GM21825 (cell line): ENCODE measurements around the gene SIPA1.
"Not testable (repeated sequence)": the region's sequence is repeated elsewhere in the genome, so short reads cannot be mapped to it uniquely, and the experiment has no call there.

Experiments
- ATAC-seq: cut with Tn5 transposase; IDR thresholded peaks from one replicate; pipeline ENCODE4 v1.9.1; 2021; ENCODE audit warnings: mild to moderate bottlenecking, moderate library complexity; ENCODE audit not compliant: unreplicated experiment

The SIPA1 gene

DNA sequence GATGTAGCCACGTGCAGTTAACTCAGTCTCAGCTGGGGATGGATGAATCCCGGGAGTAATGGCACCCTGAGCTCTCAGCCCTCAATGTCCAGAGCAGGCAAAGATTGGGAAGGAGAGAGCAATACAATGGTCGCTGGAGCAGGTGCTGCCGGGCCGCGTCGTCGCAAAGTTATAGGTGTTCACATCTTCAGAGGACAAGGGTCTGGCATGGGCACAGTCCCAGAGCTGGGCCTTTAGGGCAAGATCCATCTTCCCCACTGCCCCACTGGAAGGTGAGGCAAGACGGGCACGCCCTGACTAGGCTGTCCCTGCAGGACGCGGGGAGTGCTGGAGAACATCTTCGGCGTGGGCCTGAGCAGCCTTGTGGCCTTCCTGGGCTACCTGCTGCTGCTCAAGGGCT, 14.7 kb upstream of the SIPA1 start:
- ATAC-seq = no peak

DNA sequence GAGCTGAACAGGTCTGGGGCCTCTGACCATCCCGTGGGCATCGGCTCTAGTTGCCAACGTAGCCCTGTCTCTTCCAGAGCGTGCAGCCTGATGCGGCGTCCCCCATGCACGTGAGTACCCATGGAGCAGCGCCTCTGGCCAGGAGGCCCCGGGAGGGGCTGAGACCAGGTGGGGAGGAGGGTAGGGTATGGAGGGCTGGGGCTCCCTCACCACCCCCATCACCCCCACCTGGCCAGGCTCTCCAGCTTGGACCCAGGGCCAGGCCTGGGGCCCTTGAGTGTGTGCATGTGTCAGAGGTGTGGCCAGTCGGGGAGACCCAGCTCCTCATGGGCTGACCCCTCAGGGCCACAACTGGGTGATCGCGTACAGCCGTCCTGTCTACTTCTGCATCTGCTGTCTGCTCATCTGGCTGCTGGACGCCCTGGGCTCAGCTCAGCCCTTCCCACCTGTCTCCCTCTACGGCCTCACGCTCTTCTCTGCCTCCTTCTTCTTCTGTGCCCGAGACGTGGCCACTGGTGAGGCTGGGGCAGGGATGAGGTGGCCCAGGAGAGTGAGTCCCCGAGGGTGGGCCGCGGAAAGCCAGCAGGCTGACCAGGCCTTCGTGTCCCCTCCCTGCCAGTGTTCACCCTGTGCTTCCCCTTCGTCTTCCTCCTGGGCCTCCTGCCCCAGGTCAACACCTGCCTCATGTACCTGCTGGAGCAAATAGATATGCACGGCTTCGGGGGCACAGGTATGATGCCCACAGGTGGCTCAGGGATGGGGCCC, 13.9 kb upstream of the SIPA1 start:
- no peak for ATAC-seq

DNA sequence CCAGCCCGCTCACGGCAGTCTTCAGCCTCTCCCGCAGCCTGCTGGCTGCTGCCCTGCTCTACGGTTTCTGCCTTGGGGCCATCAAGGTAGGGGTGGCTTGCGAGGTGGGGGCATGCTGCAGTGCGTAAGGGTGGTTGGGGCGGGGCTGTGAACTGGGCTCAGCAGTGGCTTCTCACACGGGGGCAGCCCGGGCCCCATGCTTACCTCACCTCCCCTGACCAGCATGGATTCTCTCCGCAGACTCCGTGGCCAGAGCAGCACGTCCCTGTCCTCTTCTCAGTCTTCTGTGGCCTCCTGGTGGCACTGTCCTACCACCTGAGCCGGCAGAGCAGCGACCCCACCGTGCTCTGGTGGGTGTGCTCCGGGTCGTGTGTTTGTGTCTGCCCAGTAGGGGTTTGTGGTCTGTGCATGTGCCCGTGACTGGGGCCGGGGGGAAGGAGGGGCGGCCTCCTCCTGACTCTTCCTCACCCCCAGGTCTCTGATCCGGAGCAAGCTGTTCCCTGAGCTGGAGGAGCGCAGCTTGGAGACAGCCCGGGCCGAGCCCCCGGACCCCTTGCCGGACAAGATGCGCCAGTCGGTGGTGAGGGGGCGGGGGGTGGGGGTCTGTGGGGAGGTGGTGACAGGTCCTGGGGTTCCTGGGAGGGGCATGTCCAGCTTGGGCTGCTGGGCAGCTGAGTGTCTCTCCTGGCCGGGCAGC, 12.8 kb upstream of the SIPA1 start:
- ATAC-seq = no peak

DNA sequence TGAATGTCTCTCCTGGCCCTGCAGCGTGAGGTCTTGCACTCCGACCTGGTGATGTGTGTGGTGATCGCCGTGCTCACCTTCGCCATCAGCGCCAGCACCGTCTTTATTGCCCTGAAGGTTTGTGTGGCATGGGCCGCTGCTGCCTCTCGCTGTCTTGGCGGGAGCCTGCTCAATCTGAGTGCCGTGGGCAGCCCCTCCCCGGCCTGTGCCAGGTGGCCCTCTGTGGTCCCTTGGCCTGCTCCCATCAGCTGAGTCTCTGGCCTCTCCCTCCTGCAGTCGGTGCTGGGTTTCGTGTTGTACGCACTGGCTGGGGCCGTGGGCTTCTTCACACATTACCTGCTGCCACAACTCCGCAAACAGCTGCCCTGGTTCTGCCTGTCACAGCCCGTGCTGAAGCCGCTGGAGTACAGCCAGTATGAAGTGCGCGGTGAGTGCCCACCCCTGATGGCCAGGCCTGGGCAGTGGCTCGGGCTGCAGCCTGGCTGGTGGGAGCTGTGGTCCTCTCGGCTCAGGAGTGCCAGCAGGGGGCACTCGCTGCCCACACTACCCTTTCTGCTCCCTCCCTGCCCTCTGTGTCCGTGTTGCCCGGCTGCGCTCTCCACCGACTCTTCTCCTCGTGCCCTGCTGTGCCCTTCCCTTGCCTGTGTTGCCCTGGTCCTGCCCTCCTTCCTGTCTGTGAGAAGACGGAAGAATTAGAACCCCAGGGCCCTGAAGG, 12.1 kb upstream of the SIPA1 start:
- ATAC-seq = no peak

DNA sequence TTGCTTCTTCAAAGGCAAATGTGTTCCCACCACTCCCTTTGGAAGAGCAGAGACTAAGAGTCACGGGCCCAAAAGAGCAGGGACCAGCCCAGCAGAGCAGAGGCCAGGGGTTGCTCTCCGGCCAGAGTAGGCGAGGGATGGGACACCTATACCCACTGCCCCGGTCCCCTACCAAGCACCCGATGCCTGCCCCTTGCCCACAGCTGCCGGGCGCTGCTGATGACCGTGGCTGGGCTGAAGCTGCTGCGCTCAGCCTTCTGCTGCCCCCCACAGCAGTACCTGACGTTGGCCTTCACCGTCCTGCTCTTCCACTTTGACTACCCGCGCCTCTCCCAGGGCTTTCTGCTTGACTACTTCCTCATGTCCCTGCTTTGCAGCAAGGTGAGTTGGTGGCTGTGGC, 10.7 kb upstream of the SIPA1 start:
- no peak for ATAC-seq

DNA sequence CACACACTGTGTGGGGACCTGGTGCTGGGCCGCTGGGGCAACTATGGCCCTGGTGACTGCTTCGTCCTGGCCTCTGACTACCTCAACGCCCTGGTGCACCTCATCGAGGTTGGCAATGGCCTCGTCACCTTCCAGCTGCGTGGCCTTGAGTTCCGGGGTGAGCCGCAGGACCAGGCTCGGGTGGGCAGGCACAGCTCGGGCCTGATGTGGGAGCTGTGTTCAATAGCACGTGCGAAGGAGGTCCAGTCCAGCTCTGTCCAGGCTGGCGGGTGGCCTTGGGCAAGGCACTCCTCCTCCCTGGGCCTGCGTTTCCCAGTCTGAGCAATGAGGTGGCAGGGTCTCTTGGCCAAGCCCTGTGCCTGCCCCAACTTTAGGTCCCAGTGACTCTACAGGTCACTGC, 8.3 kb upstream of the SIPA1 start:
- no peak for ATAC-seq

DNA sequence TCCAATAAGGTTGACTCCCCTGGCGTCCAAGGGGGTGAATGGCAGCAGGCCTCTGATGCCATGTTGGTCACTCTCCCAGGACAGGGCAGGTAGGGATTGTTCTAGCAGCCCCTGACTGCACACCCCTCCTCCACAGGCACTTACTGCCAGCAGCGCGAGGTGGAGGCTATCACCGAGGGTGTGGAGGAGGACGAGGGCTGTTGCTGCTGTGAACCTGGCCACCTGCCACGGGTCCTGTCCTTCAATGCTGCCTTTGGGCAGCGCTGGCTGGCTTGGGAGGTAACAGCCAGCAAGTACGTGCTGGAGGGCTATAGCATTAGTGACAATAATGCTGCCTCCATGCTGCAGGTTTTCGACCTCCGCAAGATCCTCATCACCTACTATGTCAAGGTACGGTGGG, 7.7 kb upstream of the SIPA1 start:
- no peak for ATAC-seq

DNA sequence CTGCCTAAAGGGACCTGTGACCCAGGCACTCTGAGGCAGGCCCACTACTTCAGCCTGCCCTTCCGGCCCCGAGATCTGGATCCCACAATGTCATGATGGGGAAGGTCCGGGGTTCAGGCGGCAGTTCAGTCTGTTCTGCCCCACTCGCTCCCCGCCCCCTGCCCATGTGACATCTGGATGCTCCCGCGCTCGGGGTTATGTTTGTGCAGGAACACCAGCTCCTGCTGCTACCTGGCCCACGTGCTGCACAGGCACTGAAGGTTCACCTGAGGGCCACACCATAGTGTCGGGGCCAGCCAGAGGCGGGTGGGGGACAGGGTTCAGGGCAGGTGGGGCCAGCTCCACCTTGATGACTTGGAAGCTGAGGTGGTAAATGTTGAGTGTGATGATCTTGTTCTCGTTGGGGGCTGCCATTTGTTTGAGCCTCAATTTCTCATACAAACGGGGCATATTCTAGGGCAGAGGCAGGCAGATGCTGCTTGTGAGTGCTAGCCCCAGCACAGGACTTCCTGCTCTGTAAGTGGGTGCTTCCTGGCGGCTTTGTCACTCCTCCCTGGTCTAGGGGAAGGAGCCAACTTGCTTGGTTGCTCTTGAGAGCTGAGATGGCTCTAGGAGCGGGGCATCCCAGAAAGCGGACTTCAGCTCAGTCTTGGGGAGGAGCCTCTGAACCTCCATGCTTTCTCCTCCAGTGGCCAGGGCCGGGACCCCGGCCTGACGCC, 4.4 kb upstream of the SIPA1 start:
- ATAC-seq = no peak

DNA sequence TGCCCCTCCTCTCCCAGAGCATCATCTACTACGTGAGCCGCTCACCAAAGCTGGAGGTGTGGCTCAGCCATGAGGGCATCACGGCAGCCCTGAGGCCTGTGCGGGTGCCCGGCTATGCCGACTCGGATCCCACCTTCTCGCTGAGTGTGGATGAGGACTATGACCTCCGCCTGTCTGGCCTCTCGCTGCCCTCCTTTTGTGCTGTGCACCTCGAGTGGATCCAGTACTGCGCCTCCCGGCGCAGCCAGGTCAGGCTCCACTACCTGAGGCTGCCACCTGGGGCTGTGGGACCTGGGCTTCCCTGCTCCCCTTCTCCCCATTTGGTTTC, 3.8 kb upstream of the SIPA1 start:
- no peak for ATAC-seq

DNA sequence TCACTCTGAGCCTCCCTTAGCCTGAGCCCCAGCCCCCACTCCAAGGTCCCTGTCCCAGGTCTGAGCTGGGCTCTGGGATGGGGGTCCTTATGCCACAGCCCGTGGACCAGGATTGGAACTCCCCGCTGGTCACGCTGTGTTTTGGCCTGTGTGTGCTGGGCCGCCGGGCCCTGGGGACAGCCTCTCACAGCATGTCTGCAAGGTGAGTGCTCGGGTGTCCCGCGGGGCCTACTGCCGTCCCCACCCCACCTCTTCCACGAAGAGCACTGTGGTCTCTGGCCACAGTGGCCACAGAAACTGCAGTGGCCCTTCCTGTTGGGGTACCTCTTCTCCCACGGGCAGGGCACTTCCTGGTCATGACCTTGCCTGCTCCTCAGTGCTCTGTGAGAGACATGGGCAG, 3.5 kb upstream of the SIPA1 start:
- ATAC-seq = no peak

DNA sequence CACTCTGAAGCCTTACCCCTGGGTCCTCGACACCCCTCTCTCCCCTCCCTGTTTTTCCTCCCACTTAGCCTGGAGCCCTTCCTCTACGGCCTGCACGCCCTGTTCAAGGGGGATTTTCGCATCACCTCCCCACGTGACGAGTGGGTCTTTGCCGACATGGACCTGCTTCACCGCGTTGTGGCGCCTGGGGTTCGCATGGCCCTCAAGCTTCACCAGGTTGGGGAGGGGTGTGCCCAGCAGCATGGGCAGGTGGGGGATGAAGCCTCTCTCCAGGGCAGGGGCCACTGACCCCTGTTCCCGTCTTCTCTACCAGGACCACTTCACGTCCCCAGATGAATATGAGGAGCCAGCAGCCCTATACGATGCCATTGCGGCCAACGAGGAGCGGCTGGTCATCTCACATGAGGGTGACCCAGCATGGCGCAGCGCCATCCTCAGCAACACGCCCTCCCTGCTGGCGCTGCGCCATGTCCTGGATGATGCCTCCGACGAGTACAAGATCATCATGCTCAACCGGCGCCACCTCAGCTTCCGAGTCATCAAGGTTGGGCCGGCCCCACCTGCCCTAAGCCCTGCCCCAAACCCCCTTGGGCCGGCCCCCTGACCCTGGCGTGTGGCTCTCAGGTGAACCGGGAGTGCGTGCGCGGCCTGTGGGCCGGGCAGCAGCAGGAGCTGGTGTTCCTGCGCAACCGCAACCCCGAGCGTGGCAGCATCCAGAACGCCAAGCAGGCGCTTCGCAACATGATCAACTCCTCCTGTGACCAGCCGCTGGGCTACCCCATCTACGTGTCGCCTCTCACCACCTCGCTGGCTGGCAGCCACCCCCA, 2.8 kb upstream of the SIPA1 start:
- ATAC-seq = no peak

DNA sequence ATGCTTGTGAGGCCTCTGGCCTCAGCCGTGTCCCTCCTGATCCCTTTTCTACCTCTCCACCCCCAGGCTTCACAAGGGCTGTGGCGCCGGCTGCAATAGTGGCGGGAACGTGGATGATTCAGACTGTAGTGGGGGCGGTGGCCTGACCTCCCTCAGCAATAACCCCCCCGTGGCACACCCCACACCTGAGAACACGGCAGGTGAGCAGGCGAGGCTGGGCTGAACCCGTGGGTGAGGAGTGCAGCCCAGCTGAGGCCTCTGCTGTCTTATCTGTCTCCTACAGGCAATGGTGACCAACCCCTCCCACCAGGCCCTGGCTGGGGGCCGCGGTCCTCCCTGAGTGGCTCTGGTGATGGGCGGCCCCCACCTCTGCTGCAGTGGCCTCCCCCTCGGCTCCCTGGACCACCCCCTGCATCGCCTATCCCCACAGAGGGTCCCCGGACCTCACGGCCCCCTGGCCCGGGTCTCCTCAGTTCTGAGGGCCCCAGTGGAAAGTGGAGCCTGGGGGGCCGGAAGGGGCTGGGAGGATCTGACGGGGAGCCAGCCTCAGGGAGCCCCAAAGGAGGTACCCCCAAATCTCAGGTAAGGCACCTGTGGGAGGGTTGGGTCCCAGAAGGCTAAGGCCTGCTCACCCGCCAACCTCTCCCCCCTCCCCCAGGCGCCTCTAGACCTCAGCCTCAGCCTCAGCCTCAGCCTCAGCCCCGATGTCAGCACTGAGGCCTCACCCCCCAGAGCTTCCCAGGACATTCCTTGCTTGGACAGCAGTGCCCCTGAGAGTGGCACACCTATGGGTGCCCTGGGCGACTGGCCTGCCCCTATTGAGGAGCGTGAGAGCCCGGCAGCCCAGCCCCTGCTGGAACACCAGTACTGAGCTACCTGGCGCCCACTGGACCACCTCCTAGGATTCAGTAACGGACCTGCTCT, 1.5 kb upstream of the SIPA1 start:
- no peak for ATAC-seq

DNA sequence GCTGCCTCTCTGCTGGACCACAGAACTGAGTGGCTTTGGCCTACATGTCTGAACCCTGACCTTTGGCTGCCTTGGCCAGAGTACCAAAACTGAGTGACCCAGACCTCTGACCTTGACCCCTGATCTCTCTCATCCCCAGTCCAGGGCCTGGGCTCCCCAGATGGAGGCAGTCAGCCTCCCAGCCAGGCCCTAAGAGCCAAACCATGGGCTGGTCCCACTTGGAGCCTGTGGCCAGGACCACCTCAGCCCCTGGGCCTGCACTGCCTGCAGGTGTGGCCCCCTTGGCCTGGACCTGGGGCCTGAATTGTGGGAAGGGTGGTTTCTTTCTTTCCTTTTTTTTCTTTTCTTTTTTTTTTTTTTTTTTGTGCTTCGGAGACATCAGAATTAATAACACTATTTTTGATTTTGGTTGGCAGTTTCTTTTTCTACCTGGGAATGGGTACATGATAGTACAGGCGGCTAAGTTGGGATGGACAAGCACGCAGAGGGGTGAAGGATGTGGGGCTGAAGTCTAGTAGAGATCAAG, 806 bp upstream of the SIPA1 start:
- ATAC-seq = no peak

DNA sequence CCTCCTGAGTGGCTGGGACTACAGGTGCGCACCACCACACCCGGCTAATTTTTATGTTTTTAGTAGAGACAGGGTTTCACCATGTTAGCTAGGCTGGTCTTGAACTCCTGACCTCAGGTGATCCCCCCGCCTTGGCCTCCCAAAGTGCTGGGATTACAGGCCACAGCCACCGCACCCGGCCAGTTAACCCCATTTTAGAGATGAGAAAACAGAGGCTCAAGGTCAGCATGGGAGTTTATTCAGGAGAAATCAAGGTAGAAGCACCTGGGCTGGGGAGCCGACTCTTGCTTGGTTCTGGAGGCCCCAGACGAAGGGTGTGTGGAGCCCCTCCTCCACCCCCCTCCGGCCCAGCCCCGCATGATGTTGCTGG, 1.3 kb downstream of the SIPA1 start:
- ATAC-seq = not testable (repeated sequence)

DNA sequence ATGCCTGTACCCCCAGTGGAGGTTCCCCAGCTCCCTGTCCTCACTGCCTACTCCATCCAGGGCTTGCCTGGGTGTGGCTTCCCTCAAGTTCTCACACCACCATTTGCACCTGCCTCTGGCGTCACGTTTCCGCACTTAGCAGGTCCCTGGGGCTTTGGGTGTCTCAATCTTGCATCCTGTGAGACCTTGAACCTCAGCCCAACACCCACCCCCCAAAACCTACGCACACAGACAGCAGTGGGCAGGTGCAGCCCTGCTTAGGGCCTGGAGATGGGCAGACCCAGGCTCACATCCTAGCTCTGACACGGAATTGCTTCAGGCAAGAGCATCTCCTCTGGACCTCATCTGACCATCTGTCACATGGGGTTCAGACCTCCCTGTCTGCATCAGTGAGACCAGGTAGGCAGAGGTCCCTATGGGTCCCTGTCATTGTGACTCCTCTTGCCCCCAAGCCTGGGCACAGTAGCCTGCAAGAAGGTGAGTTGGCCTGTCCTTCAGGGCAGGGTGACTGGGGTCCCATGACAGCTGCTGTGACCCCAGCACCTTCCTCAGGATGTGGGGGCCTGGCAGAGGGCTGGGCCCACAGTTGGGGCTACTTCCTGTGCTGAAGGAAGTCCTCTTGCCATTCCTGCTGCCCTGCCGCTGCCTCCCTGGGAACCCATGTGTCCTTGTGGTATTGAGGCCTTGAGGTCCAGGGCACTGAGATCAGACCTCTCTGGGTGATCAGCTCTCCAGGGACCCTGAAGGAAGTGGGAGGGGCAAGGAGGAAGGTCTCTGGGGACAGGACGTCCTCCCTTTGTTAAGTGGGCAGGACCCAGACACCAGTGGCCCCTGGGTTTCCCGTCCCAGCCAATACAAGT, 2.0 kb downstream of the SIPA1 start:
- ATAC-seq = peak; percentile 31

DNA sequence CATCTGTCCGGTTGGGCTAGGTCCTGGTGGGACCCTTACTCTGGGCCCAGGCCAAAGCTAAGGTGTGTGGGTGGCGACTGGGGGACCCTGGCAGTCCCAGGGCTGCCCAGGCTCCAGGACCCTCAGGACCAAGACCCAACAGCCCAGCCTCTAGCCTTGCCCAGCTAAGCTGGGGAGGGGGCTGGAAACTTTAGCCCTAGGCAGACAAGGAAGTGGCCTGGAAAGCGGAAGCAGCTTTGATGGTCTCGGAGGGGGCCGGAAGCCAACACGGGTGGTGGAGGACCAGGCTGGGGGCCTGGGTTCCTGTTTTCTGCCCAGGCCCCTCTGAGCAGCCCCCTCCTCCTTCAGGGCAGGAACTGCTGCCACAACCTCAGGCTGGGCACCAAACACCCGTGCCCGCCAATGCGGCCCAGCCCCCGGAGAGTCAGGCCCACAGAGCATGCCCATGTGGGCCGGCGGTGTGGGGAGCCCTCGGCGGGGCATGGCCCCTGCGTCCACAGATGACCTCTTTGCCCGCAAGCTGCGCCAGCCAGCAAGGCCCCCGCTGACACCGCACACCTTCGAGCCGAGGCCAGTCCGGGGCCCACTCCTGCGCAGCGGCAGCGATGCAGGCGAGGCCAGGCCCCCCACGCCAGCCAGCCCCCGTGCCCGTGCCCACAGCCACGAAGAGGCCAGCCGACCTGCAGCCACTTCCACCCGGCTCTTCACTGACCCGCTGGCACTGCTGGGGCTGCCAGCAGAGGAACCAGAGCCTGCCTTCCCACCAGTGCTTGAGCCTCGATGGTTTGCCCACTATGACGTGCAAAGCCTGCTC, 2.8 kb downstream of the SIPA1 start:
- no peak for ATAC-seq

DNA sequence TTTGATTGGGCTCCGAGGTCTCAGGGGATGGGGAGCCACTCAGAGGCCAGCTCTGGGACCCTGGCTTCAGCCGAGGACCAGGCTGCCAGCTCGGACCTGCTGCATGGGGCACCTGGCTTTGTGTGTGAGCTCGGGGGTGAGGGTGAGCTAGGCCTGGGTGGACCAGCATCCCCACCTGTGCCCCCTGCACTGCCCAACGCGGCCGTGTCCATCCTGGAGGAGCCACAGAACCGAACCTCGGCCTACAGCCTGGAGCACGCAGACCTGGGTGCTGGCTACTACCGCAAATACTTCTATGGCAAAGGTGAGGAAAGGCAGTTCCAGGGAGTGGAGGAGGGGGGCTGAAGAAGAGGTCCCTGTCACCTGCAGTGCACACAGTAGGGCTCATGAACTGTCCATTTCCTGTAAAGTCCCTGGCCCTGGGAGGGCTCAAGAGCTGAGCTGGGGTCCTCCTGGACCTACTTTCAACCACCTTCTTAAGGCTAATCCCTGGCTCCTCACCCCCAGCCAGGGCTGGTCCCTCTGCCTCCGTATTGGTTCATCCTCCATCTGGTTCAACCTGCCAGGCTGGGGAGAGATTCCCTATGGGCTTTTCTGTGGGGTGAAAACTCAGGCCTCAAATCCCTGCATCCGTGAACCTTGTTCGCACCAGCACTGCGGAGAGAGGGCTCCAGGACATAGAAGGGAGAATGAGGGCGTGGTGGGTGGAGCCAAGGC, 3.6 kb downstream of the SIPA1 start:
- no peak for ATAC-seq
